HEK293 (cell line): ENCODE data around the gene SART3.

Experiments used
- CTCF ChIA-PET: fragments of 350-600 bp; formaldehyde crosslinking; extraction: SDS; loops from one replicate; lab custom pipeline; 2021; ENCODE audit warnings: antibody characterized with exemption; lab: Yijun Ruan, JAX
- POLR2A ChIA-PET: fragments of 300-600 bp; formaldehyde crosslinking; extraction: SDS; loops from one replicate; lab custom pipeline; 2020; ENCODE audit warnings: antibody characterized with exemption, inconsistent platforms; lab: Yijun Ruan, JAX
- H3K27ac ChIP-seq: fragments of 200-500 bp; sonication (Bioruptor generic); 2 replicates; pipeline ENCODE4 v1.5.1; 2014; ENCODE audit warnings: low read depth, low read length, control low read depth, inconsistent platforms; ENCODE audit errors: extremely low read depth
- H3K36me3 ChIP-seq, 2 experiments: fragments of 200-500 bp in 1 of 2; sonication (Bioruptor generic) in 1 of 2; 1 replicate in 1 of 2; 2 replicates in 1 of 2; pipeline ENCODE4 v1.5.1; 2014 to 2017; ENCODE audit warnings: inconsistent platforms in 2 of 2, low read length in 2 of 2; ENCODE audit not compliant: control insufficient read depth in 2 of 2, insufficient read depth in 1 of 2
- H3K4me1 ChIP-seq: fragments of 200-500 bp; sonication (Bioruptor generic); 2 replicates; pipeline ENCODE4 v1.5.1; 2014; ENCODE audit warnings: mild to moderate bottlenecking, low read length, inconsistent platforms; ENCODE audit not compliant: control insufficient read depth, insufficient read depth
- H3K4me3 ChIP-seq: 2 replicates; pipeline ENCODE4 v1.5.1; 2011; ENCODE audit warnings: low read depth, mild to moderate bottlenecking, control low read depth, low read length, moderate library complexity
- H3K9me3 ChIP-seq: fragments of 200-500 bp; sonication (Bioruptor generic); 2 replicates; pipeline ENCODE4 v1.5.1; 2014; ENCODE audit warnings: low read depth, low read length, inconsistent platforms; ENCODE audit not compliant: control insufficient read depth, insufficient read depth
- SETDB1 ChIP-seq: IDR thresholded peaks from one replicate; pipeline ENCODE4 v1.6.1; 2017; ENCODE audit warnings: mild to moderate bottlenecking, low read length, moderate library complexity, mixed read lengths; ENCODE audit not compliant: insufficient read length
- TRIM28 ChIP-seq: IDR thresholded peaks from 2 replicates; pipeline ENCODE4 v1.6.1; 2011; ENCODE audit warnings: low read length, control low read depth, borderline replicate concordance
- ZBTB21 ChIP-seq: fragments of 450-650 bp; formaldehyde crosslinking; IDR thresholded peaks from 2 replicates; pipeline ENCODE4 v1.5.1; 2017; ENCODE audit warnings: missing biosample characterization, missing genetic modification characterization
- ZBTB8A ChIP-seq: fragments of 450-650 bp; formaldehyde crosslinking; IDR thresholded peaks from 2 replicates; pipeline ENCODE4 v1.5.1; 2016; ENCODE audit warnings: missing biosample characterization, missing genetic modification characterization
- ZNF133 ChIP-seq: fragments of 450-650 bp; formaldehyde crosslinking; IDR thresholded peaks from 2 replicates; pipeline ENCODE4 v1.5.1; 2016; ENCODE audit warnings: missing biosample characterization, missing genetic modification characterization
- ZNF169 ChIP-seq: fragments of 450-650 bp; formaldehyde crosslinking; IDR thresholded peaks from 2 replicates; pipeline ENCODE4 v1.5.1; 2016; ENCODE audit warnings: missing biosample characterization, missing genetic modification characterization
- ZNF175 ChIP-seq: fragments of 450-650 bp; formaldehyde crosslinking; IDR thresholded peaks from 2 replicates; pipeline ENCODE4 v1.5.1; 2016; ENCODE audit warnings: missing biosample characterization, missing genetic modification characterization
- ZNF2 ChIP-seq: fragments of 450-650 bp; formaldehyde crosslinking; IDR thresholded peaks from 2 replicates; pipeline ENCODE4 v1.5.1; 2016; ENCODE audit warnings: missing biosample characterization, missing genetic modification characterization
- ZNF335 ChIP-seq: fragments of 450-650 bp; formaldehyde crosslinking; conservative IDR thresholded peaks from 2 replicates; pipeline ENCODE4 v1.5.1; 2016; ENCODE audit warnings: missing biosample characterization, missing genetic modification characterization
- ZNF341 ChIP-seq: fragments of 450-650 bp; formaldehyde crosslinking; IDR thresholded peaks from 2 replicates; pipeline ENCODE4; 2016; ENCODE audit warnings: low read depth, missing biosample characterization, missing genetic modification characterization
- ZNF391 ChIP-seq: fragments of 450-650 bp; formaldehyde crosslinking; IDR thresholded peaks from 2 replicates; pipeline ENCODE4 v1.5.1; 2016; ENCODE audit warnings: low read depth, missing biosample characterization, missing genetic modification characterization, borderline replicate concordance
- ZNF416 ChIP-seq: fragments of 450-650 bp; formaldehyde crosslinking; IDR thresholded peaks from 2 replicates; pipeline ENCODE4 v1.5.1; 2016; ENCODE audit warnings: missing biosample characterization, missing genetic modification characterization
- ZNF529 ChIP-seq: fragments of 450-650 bp; formaldehyde crosslinking; IDR thresholded peaks from 2 replicates; pipeline ENCODE4 v1.5.1; 2017; ENCODE audit warnings: missing genetic modification characterization, missing biosample characterization; ENCODE audit not compliant: insufficient replicate concordance
- ZNF555 ChIP-seq: fragments of 450-650 bp; formaldehyde crosslinking; conservative IDR thresholded peaks from 2 replicates; pipeline ENCODE4 v1.5.1; 2017; ENCODE audit warnings: missing biosample characterization, mild to moderate bottlenecking, missing genetic modification characterization, inconsistent platforms
- ZNF571 ChIP-seq: fragments of 450-650 bp; formaldehyde crosslinking; IDR thresholded peaks from 2 replicates; pipeline ENCODE4 v1.5.0; 2017; ENCODE audit warnings: missing biosample characterization, missing genetic modification characterization
- ZNF585B ChIP-seq: fragments of 450-650 bp; formaldehyde crosslinking; IDR thresholded peaks from 2 replicates; pipeline ENCODE4 v1.5.1; 2016; ENCODE audit warnings: missing biosample characterization, missing genetic modification characterization
- ZNF623 ChIP-seq: fragments of 450-650 bp; formaldehyde crosslinking; IDR thresholded peaks from 2 replicates; pipeline ENCODE4 v1.5.1; 2016; ENCODE audit warnings: missing biosample characterization, missing genetic modification characterization
- ZNF677 ChIP-seq: fragments of 450-650 bp; IDR thresholded peaks from 2 replicates; pipeline ENCODE4 v1.5.0; 2018; ENCODE audit warnings: missing biosample characterization, mild to moderate bottlenecking, missing genetic modification characterization, moderate library complexity
- TF ChIP-seq, protein P1 (sequence below): fragments of 450-650 bp; formaldehyde crosslinking; IDR thresholded peaks from 2 replicates; pipeline ENCODE4 v1.5.1; 2016; ENCODE audit warnings: missing biosample characterization, missing genetic modification characterization
- TF ChIP-seq, protein P2 (sequence below): fragments of 450-650 bp; formaldehyde crosslinking; IDR thresholded peaks from 2 replicates; pipeline ENCODE4 v1.5.1; 2016; ENCODE audit warnings: missing biosample characterization, missing genetic modification characterization
- TF ChIP-seq, protein P3 (sequence below): fragments of 450-650 bp; formaldehyde crosslinking; IDR thresholded peaks from 2 replicates; pipeline ENCODE4 v1.5.1; 2016; ENCODE audit warnings: missing biosample characterization, missing genetic modification characterization

Gene SART3

DNA sequence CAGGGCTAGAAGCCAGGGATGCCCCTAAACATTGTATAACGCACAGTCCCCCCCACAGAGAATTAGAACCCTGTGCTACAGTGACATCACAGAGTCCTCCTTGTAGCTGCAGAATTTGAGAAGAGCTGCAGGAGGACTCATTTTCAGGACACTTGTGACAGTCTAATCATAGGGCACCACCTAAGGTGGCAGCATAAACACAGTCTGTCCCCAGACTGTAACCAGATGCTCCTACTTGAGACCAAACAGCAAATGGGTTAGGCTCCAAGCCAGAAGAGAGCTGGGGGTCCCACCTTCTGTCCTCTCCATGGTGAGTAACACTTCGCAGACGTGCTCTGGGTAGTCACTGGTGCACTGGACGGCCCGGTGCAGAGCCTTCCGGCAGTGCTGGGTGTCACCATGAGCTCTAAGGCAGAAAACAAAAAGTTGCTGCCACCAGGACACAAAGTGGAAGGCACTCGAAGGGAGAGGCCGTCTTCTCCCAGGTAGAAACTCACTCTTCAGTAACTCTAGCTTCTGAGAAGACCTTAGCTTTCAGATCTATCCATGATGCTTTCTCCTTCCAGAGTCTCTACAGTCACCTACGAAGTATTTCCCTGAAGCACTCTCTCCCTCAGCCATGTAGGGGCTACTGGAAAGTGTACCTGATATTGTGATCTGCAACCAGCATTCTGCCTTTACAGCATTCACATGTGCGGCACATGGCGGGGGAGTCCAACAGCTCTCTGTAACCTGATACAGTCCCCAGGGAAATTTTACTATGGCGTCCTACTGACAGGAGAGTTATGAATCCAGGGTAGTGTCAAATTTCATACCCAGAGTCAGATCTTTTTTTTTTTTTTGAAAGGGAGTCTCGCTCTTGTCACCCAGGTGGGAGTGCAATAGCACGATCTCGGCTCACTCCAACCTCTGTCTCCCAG lies 28.8 kb downstream of the SART3 start (continued):
- TF ChIP-seq SETDB1: no peak
- no peak for TF ChIP-seq ZNF2

DNA sequence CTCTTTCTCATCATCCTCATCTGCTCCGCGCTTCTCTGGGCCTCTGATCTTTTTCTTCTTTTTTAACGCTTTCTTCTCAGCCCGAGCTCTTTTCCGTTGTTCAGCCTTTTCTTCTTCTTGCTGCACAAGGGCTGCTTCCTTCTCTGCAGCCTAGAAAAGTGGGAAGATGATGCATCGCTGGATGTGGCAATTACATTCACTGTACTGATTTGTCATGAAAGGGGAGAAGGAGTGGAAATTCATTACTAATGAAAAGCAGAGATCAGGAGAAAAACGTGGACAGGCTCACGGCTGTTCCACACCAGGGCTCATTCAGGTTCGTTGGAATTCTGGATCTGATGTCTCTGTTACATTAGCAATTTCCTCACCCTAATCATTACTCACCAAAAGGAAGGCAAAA lies 30.8 kb downstream of the SART3 start:
- POLR2A ChIA-PET: interaction anchor here (0.7 kb wide), 2 partner anchors 534 to 664 kb away, joined by 3 read pairs; no protein-coding TSS in a partner anchor
- H3K4me1 ChIP-seq: peaks cover 8% of the 10 kb centered on the region
- no peaks in the 10 kb centered on the region for H3K9me3 ChIP-seq
- CTCF ChIA-PET: interaction anchor here (0.6 to 1.3 kb wide), 4 partner anchors 13 to 31 kb away, joined by 3 read pairs; no protein-coding TSS in a partner anchor
- peaks cover 64 to 84% of the 10 kb centered on the region in 2 experiments for H3K36me3 ChIP-seq
- no peak overlapping the region for H3K4me3 ChIP-seq
- no peak overlapping the region for H3K27ac ChIP-seq
- TF ChIP-seq, protein P1, sequence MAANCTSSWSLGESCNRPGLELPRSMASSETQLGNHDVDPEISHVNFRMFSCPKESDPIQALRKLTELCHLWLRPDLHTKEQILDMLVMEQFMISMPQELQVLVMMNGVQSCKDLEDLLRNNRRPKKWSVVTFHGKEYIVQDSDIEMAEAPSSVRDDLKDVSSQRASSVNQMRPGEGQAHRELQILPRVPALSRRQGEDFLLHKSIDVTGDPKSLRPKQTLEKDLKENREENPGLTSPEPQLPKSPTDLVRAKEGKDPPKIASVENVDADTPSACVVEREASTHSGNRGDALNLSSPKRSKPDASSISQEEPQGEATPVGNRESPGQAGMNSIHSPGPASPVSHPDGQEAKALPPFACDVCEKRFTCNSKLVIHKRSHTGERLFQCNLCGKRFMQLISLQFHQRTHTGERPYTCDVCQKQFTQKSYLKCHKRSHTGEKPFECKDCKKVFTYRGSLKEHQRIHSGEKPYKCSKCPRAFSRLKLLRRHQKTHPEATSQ (tag by site-specific recombination): no peak
- TF ChIP-seq ZNF555 (tag by site-specific recombination) (no peak), TRIM28 (no peak), ZBTB21 (tag by site-specific recombination) (no peak), ZNF585B (tag by site-specific recombination) (no peak), ZNF335 (tag by site-specific recombination) (no peak), ZNF2 (no peak), ZNF391 (tag by site-specific recombination) (no peak), ZNF571 (tag by site-specific recombination) (no peak), ZNF677 (tag by site-specific recombination) (no peak), ZNF133 (tag by site-specific recombination) (no peak), ZNF529 (tag by site-specific recombination) (no peak), ZBTB8A (tag by site-specific recombination) (no peak), ZNF169 (no peak)
- TF ChIP-seq, protein P2, sequence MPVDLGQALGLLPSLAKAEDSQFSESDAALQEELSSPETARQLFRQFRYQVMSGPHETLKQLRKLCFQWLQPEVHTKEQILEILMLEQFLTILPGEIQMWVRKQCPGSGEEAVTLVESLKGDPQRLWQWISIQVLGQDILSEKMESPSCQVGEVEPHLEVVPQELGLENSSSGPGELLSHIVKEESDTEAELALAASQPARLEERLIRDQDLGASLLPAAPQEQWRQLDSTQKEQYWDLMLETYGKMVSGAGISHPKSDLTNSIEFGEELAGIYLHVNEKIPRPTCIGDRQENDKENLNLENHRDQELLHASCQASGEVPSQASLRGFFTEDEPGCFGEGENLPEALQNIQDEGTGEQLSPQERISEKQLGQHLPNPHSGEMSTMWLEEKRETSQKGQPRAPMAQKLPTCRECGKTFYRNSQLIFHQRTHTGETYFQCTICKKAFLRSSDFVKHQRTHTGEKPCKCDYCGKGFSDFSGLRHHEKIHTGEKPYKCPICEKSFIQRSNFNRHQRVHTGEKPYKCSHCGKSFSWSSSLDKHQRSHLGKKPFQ (tag by site-specific recombination): no peak
- TF ChIP-seq, protein P3, sequence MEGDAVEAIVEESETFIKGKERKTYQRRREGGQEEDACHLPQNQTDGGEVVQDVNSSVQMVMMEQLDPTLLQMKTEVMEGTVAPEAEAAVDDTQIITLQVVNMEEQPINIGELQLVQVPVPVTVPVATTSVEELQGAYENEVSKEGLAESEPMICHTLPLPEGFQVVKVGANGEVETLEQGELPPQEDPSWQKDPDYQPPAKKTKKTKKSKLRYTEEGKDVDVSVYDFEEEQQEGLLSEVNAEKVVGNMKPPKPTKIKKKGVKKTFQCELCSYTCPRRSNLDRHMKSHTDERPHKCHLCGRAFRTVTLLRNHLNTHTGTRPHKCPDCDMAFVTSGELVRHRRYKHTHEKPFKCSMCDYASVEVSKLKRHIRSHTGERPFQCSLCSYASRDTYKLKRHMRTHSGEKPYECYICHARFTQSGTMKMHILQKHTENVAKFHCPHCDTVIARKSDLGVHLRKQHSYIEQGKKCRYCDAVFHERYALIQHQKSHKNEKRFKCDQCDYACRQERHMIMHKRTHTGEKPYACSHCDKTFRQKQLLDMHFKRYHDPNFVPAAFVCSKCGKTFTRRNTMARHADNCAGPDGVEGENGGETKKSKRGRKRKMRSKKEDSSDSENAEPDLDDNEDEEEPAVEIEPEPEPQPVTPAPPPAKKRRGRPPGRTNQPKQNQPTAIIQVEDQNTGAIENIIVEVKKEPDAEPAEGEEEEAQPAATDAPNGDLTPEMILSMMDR (tag by site-specific recombination): no peak

DNA sequence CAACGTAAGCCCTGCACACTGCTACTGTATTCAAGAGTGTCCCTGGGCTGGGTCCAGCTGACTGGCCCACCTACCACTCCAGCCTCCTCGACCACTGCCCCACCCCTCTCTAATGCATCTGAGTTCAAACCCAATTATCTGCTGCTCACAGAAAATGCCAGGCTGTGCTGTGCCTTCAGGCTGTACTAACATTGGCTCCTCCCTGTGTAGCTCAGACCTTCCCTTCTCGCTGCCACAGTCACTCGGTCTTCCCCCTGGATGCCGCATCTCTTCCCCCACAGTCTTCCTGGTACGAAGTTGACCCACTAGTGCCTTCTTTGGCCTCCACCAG lies 33.8 kb downstream of the SART3 start:
- TF ChIP-seq ZBTB8A (tag by site-specific recombination) (no peak), ZNF341 (tag by site-specific recombination) (no peak), ZNF2 (no peak), ZNF623 (tag by site-specific recombination) (no peak), ZNF175 (tag by site-specific recombination) (no peak), ZNF416 (tag by site-specific recombination) (no peak)
- CTCF ChIA-PET: interaction anchor here (1.5 kb wide), 1 partner anchor 15 kb away, joined by 4 read pairs; no protein-coding TSS in a partner anchor

More for the DNA sequence above, 33.8 kb downstream of the SART3 start:
- Histone ChIP-seq H3K9me3 (no peaks in the 10 kb centered on the region), H3K36me3 (peaks cover 58 to 98% of the 10 kb centered on the region in 2 experiments), H3K27ac (peak overlapping the region; percentile 3; the same call in 1 of the 2 replicates), H3K4me3 (no peak overlapping the region), H3K4me1 (peaks cover under 1% of the 10 kb centered on the region; the same call in 1 of the 2 replicates)
- POLR2A ChIA-PET: no interaction called here
